ENCODE data around the gene SNX14. TPM values are rescaled to one million over a fixed set of nuclear protein-coding genes. Genes with fewer than 3 reads are reported as not detected.
A peak's percentile ranks its signal among the peaks of the same experiment; 100 is the strongest.
"Not testable (repeated sequence)": the region's sequence is repeated elsewhere in the genome, so short reads cannot be mapped to it uniquely, and the experiment has no call there.

SNX14 gene
- total RNA-seq, 2 donors from 2014 or later: 50.6 to 61.7 TPM

GRCh38 chr6:85614780-85615179 is 21.1 kb upstream of the SNX14 start:
- no peaks in the 10 kb centered on the region for H3K4me1 Mint-ChIP-seq (ENCODE audit: low read depth)
- H3K9me3 Mint-ChIP-seq: no peaks in the 10 kb centered on the region
- H3K27ac Mint-ChIP-seq: peak overlapping the region; percentile 8
- DNase-seq (no peak), ATAC-seq (replicated peaks in 1 of 2) (no peak)
- no peaks in the 10 kb centered on the region for H3K27me3 Mint-ChIP-seq (ENCODE audit: low read depth)
- peaks cover 13 to 34% of the 10 kb centered on the region in 2 donors for H3K36me3 Mint-ChIP-seq (ENCODE audit: insufficient read depth in 2 of 2)
- no peak overlapping the region for H3K4me3 Mint-ChIP-seq

GRCh38 chr6:85612690-85613474 is 19.2 kb upstream of the SNX14 start:
- peaks cover 8 to 27% of the 10 kb centered on the region in 2 donors for H3K36me3 Mint-ChIP-seq (ENCODE audit: insufficient read depth in 2 of 2)
- H3K27me3 Mint-ChIP-seq (ENCODE audit: low read depth): no peaks in the 10 kb centered on the region
- no peaks in the 10 kb centered on the region for H3K4me1 Mint-ChIP-seq (ENCODE audit: low read depth)
- H3K4me3 Mint-ChIP-seq: no peak overlapping the region
- DNase-seq (no peak), ATAC-seq (replicated peaks in 1 of 2) (no peak)
- peak overlapping the region; percentile 88 for H3K27ac Mint-ChIP-seq
- H3K9me3 Mint-ChIP-seq: no peaks in the 10 kb centered on the region

DNA sequence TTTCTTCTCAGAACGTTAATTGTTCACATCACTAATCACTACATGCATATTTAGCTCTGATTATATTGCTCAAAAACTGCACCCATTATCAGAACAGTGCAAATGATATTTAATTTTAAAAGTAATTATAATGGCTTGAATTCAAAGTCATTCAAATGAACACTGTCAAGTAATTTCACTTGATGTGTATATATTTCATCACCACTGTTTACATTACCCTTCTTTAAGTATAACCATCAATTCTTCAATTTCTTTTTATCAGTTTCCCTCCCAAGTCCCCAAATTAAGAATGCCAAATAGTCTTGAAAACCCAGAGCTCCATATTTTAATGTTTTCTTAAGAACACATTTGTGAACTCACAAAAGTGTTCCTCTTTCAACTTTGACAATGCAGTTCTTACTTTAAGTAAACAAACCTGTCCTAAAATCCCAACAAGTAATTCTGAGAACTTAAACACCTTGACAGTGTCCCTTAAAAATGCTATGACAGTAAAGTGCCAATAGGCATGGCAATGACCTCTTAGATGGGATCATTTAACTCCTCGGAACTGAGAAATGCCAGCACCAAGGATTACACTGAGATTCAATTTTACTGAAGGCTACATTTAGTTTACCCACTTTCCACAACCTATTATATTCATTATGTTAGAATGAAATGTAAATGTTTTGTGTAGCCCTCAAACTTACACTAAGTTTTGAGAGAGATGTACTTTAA is 16.7 kb upstream of the SNX14 start:
- H3K4me3 Mint-ChIP-seq: no peak overlapping the region

GRCh38 chr6:85602100-85602499 is 8.4 kb upstream of the SNX14 start:
- H3K4me1 Mint-ChIP-seq (ENCODE audit: low read depth): no peaks in the 10 kb centered on the region

More for the DNA sequence above, 16.7 kb upstream of the SNX14 start:
- peaks cover 4 to 20% of the 10 kb centered on the region in 2 donors for H3K36me3 Mint-ChIP-seq (ENCODE audit: insufficient read depth in 2 of 2)
- ATAC-seq (replicated peaks in 1 of 2) (no peak), DNase-seq (no peak)
- H3K27me3 Mint-ChIP-seq (ENCODE audit: low read depth): no peaks in the 10 kb centered on the region
- H3K4me1 Mint-ChIP-seq (ENCODE audit: low read depth): no peaks in the 10 kb centered on the region
- no peaks in the 10 kb centered on the region for H3K9me3 Mint-ChIP-seq
- peak overlapping the region; percentile 95 for H3K27ac Mint-ChIP-seq

DNA sequence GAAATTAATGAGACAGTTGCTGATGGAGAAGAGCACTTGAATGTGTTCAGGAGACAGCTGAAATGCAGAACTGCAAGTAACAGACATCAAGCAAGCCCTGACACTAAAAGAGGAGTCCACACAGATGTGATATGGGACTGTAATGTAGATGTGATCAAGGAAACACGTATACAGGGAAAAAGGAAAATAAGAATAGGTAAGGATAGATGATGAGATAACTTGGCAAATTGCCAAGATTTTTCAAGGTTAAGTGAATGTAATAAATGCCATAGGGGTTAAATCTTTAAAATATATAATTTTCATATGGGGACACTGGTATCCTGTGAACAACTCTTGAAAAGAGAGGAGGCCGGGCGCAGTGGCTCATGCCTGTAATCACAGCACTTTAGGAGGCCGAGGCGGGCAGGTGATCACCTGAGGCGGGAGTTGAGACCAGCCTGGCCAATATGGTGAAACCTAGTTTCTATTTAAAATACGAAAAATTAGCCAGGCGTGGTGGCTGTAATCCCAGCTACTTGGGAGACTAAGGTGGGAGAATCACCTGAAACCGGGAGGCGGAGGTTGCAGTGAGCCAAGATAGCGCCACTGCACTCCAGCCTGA is 7.2 kb upstream of the SNX14 start:
- Mint-ChIP-seq H3K4me1 (ENCODE audit: low read depth) (no peaks in the 10 kb centered on the region), H3K9me3 (no peaks in the 10 kb centered on the region), H3K27ac (peak overlapping the region; percentile 58), H3K4me3 (no peak overlapping the region), H3K36me3 (ENCODE audit: insufficient read depth in 2 of 2) (peaks cover 1 to 3% of the 10 kb centered on the region in 2 donors), H3K27me3 (ENCODE audit: low read depth) (no peaks in the 10 kb centered on the region)
- ATAC-seq (replicated peaks in 1 of 2) (peak in 1 of 2 donors; percentile 5), DNase-seq (no peak)

More at GRCh38 chr6:85602100-85602499, 8.4 kb upstream of the SNX14 start:
- Mint-ChIP-seq H3K27me3 (ENCODE audit: low read depth) (no peaks in the 10 kb centered on the region), H3K9me3 (no peaks in the 10 kb centered on the region), H3K4me3 (no peak overlapping the region), H3K36me3 (ENCODE audit: insufficient read depth in 2 of 2) (peaks cover 1 to 3% of the 10 kb centered on the region in 2 donors), H3K27ac (no peak overlapping the region)
- no peak for ATAC-seq (replicated peaks in 1 of 2)
- no peak for DNase-seq

- Mint-ChIP-seq H3K36me3 (ENCODE audit: insufficient read depth in 2 of 2) (peaks cover 8 to 16% of the 10 kb centered on the region in 2 donors), H3K27me3 (ENCODE audit: low read depth) (no peaks in the 10 kb centered on the region), H3K27ac (peak overlapping the region; percentile 98), H3K9me3 (peaks cover 0 to 2% of the 10 kb centered on the region in 2 donors), H3K4me3 (peak overlapping the region; percentile 97 to 99), H3K4me1 (ENCODE audit: low read depth) (peaks cover 43% of the 10 kb centered on the region)
- DNase-seq (peak; percentile 54 to 55), ATAC-seq (replicated peaks in 1 of 2) (peak; percentile 16 to 28)
Measured at GRCh38 chr6:85594197-85594930, 706 bp upstream of the SNX14 start.

- H3K4me3 Mint-ChIP-seq: peak overlapping the region; percentile 97 to 99
- no peaks in the 10 kb centered on the region for H3K27me3 Mint-ChIP-seq (ENCODE audit: low read depth)
- ATAC-seq (replicated peaks in 1 of 2) (no peak), DNase-seq (no peak)
- peaks cover 8 to 24% of the 10 kb centered on the region in 2 donors for H3K36me3 Mint-ChIP-seq (ENCODE audit: insufficient read depth in 2 of 2)
- H3K9me3 Mint-ChIP-seq: peaks cover 0 to 2% of the 10 kb centered on the region in 2 donors
- H3K4me1 Mint-ChIP-seq (ENCODE audit: low read depth): peaks cover 53% of the 10 kb centered on the region
- peak overlapping the region; percentile 87 for H3K27ac Mint-ChIP-seq
Measured at GRCh38 chr6:85592033-85592432, 1.6 kb downstream of the SNX14 start.

DNA sequence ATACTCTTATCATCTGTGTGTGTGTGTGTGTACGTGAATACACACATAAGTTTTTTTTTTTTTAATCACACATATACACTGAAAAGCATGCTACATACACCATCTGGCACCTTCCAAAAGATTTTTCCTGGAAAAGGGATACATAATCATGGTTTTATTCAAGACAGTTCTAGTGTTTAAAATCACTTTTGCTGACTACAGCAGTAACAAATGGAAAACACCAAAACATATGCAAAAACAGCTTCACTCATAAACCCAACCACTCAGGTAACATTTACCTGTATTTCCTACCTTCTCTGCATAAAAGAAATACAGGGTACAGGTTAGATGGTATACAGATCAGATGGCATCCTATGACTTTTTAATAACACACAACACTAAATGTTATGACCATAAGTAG is 2.5 kb downstream of the SNX14 start:
- peaks cover 56% of the 10 kb centered on the region for H3K4me1 Mint-ChIP-seq (ENCODE audit: low read depth)

GRCh38 chr6:85585741-85586140 is 7.9 kb downstream of the SNX14 start:
- DNase-seq (no peak), ATAC-seq (replicated peaks in 1 of 2) (no peak)
- H3K36me3 Mint-ChIP-seq (ENCODE audit: insufficient read depth in 2 of 2): peaks cover 28 to 51% of the 10 kb centered on the region in 2 donors
- H3K4me3 Mint-ChIP-seq: no peak overlapping the region
- peaks cover 48% of the 10 kb centered on the region for H3K4me1 Mint-ChIP-seq (ENCODE audit: low read depth)
- H3K27me3 Mint-ChIP-seq (ENCODE audit: low read depth): no peaks in the 10 kb centered on the region
- H3K9me3 Mint-ChIP-seq: peaks cover 11 to 20% of the 10 kb centered on the region in 2 donors
- no peak overlapping the region for H3K27ac Mint-ChIP-seq

More for the DNA sequence above, 2.5 kb downstream of the SNX14 start:
- no peaks in the 10 kb centered on the region for H3K27me3 Mint-ChIP-seq (ENCODE audit: low read depth)
- DNase-seq (no peak), ATAC-seq (replicated peaks in 1 of 2) (no peak)
- peak overlapping the region; percentile 19 for H3K27ac Mint-ChIP-seq
- H3K4me3 Mint-ChIP-seq: peak overlapping the region; percentile 45 to 97
- peaks cover 0 to 2% of the 10 kb centered on the region in 2 donors for H3K9me3 Mint-ChIP-seq
- H3K36me3 Mint-ChIP-seq (ENCODE audit: insufficient read depth in 2 of 2): peaks cover 8 to 24% of the 10 kb centered on the region in 2 donors

DNA sequence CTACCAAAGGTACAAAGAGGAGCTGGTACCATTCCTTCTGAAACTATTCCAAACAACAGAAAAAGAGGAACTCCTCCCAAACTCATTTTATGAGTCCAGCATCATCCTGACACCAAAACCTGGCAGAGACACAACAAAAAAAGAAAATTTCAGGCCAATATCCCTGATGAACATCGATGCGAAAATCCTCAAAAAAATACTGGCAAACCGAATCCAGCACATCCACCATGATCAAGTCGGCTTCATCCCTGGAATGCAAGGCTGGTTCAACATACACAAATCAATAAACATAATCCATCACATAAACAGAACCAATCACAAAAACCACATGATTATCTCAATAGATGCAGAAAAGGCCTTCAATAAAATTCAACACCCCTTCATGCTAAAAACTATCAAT is 10.8 kb downstream of the SNX14 start:
- H3K27me3 Mint-ChIP-seq (ENCODE audit: low read depth); H3K4me3 Mint-ChIP-seq; ATAC-seq (replicated peaks in 1 of 2); H3K27ac Mint-ChIP-seq; DNase-seq: not testable (repeated sequence)
- Mint-ChIP-seq H3K36me3 (ENCODE audit: insufficient read depth in 2 of 2) (peaks cover 28 to 35% of the 10 kb centered on the region in 2 donors), H3K4me1 (ENCODE audit: low read depth) (peaks cover 36% of the 10 kb centered on the region), H3K9me3 (peaks cover 9 to 20% of the 10 kb centered on the region in 2 donors)

- Mint-ChIP-seq H3K4me3 (no peak overlapping the region), H3K36me3 (ENCODE audit: insufficient read depth in 2 of 2) (peaks cover 28 to 35% of the 10 kb centered on the region in 2 donors), H3K9me3 (peaks cover 9 to 20% of the 10 kb centered on the region in 2 donors), H3K27me3 (ENCODE audit: low read depth) (no peaks in the 10 kb centered on the region), H3K4me1 (ENCODE audit: low read depth) (peaks cover 31% of the 10 kb centered on the region), H3K27ac (no peak overlapping the region)
- no peak for ATAC-seq (replicated peaks in 1 of 2)
- DNase-seq: no peak
Measured at GRCh38 chr6:85581572-85581971, 12.1 kb downstream of the SNX14 start.

DNA sequence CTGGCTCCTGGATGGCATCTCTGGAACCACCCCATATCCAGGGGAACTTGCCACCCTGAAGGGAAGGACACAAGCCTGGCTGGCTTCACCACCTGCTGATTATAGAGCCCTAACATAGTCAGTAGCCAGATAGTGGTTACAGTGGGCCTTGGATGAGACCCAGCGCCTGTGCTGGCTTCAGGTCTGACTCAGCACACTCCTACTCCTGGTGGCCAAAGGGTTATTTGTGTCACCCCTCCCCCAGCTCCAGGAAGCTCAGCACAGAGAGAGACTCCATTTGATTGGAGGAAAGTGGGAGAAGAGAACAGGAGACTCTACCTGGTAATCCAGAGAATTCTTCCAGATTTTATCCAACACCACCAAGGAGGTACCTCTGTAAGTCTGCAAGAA is 12.8 kb downstream of the SNX14 start:
- Mint-ChIP-seq H3K9me3 (peaks cover 9 to 19% of the 10 kb centered on the region in 2 donors), H3K36me3 (ENCODE audit: insufficient read depth in 2 of 2) (peaks cover 26 to 35% of the 10 kb centered on the region in 2 donors), H3K27ac (no peak overlapping the region), H3K27me3 (ENCODE audit: low read depth) (no peaks in the 10 kb centered on the region), H3K4me1 (ENCODE audit: low read depth) (peaks cover 31% of the 10 kb centered on the region), H3K4me3 (no peak overlapping the region)
- peak in 1 of 2 donors; percentile 18 for DNase-seq
- peak; percentile 58 to 78 for ATAC-seq (replicated peaks in 1 of 2)
